KG1 (cell line): ENCODE data around the gene SPRY1.

Source experiments
- DNase-seq: peaks from one replicate; lab custom pipeline; 2025; lab: John Stamatoyannopoulos, UW

The SPRY1 gene

GRCh38 chr4:123409334-123409733 lies 12.7 kb downstream of the SPRY1 start:
- no peak for DNase-seq

DNA sequence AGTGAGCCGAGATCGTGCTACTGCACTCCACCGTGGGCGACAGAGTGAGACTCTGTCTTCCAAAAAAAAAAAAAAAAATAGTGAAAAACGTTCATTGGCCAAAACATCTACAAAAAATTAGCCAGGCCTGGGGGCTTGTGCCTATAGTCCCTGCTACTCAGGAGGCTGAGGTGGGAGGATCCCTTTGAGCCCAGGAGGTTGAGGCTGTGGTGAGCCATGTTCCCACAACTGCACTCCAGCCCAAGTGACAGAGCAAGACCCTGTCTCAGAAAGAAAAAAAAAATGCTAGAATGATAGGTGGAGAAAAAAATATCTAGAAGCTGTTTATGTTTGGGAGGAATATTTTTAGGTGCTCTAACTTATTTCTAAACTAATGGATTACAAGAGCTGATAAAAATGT lies 14.9 kb downstream of the SPRY1 start:
- no peak for DNase-seq

DNA sequence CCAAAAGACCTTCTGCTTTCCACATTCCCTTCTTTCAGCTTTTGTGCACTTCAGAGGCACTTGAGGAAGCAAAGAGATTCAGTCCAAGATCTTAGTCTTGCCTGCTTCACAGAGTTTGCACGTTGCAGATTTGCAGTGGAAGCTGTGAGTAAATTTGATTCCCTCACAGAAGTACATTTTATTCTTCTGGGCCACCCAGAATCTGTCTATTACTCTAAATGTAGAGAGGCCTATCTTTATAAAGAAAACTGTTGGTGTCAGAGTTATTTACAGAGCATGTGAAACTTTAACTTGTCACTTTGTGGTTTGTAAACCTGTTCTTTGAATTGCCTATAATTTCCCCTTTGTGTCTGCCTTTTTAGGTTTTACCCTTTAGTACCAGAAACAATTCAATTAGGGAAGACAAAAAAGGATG lies 15.5 kb downstream of the SPRY1 start:
- no peak for DNase-seq

DNA sequence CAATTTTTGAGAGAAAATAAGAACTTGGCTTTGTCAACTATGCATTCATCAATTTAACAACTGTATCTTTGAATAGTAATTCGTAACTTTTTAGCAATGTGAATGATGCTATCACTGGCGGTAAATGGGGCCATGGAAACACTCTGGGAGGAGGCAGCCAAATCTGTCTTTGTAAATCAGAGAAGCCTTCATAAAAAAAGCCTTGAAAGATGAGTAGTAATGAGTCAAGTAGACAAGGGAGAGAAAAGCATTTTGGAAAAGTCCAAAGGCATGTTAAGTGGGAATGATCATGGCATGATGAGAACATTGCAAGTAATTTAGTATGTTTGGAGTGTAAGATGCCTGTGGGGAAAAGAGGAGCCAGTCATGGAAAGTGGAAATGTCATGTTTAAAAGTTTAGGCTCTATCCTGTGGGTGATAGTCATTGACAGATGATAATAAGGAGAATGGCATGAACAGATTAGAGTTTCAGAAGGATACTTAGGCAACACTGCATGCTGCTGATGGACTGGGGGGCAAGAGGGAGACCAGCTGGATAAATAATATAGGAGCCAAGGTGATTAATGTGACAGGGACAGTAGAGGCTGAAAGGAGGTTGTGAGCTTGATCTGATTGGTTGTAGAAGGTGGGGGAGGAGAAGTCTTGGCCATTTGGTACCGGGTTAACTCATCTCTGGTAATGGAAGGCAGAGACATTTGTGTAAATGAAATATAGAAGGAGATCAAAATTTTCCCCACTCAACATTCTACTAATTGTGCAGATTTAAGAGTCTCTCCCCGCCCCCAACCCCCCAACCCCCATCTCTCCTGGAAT lies 16.3 kb downstream of the SPRY1 start:
- no peak for DNase-seq

DNA sequence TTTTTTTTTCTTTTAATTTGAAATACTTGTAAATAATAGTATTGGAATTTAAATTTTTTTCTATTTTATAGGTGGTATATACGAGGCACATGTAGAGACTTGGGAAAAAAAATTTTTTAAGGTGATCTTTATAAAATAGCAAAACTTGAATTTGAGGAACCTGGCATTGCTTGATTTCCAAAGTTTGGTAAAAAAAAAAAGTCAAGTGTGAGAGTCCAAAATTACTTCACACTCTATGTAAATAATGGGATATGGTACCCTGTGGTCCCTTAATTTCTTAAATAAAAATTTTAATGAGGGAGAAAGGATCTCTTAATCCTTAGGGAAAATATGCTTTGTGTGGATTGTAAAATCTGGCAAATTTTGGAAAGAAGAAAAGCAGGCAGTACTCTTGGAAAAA lies 19.0 kb downstream of the SPRY1 start:
- no peak for DNase-seq

GRCh38 chr4:123415977-123416376 lies 19.4 kb downstream of the SPRY1 start:
- DNase-seq = peak; percentile 38

GRCh38 chr4:123417813-123418212 lies 21.2 kb downstream of the SPRY1 start:
- no peak for DNase-seq

- DNase-seq = peak; percentile 37
These were observed 21.8 kb downstream of the SPRY1 start for GRCh38 chr4:123418351-123418931.

DNA sequence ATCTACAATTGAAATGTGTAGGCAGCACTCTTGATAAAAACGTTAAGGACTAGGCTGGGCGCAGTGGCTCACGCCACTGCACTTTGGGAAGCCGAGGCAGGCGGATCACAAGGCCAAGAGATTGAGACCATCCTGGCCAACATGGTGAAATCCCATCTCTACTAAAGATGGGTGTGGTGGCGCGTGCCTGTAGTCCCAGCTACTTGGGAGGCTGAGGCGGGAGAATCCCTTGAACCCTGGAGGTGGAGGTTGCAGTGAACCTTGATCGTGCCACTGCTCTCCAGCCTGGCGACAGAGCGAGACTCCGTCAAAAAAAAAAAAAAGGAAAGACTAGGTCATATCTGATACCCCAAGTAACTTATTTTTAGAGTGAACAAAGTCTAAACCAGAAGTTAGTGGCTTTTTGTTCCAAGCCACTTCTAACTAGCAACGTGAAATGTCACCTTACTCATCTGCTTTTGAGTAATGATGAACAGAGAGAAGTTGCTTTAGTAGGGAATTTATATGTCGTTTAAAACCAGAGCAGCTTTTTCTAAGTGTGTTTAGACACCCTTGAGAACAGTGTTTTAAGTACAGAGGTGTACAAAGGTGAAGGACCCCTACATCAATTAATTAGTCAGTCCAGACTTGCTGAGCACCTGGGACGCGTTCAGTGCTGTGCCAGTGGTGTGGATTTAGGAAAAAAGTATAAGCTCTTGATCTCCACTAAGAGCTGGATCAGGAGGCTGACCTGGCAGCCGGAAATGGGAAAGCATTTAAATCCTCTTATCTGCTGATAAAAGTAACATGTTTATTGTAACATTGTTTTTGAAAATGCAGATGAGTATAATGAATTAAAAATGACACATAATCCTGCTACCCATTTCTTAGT lies 23.5 kb downstream of the SPRY1 start:
- DNase-seq = no peak

GRCh38 chr4:123421227-123421936 lies 24.8 kb downstream of the SPRY1 start:
- DNase-seq = peak; percentile 39

DNA sequence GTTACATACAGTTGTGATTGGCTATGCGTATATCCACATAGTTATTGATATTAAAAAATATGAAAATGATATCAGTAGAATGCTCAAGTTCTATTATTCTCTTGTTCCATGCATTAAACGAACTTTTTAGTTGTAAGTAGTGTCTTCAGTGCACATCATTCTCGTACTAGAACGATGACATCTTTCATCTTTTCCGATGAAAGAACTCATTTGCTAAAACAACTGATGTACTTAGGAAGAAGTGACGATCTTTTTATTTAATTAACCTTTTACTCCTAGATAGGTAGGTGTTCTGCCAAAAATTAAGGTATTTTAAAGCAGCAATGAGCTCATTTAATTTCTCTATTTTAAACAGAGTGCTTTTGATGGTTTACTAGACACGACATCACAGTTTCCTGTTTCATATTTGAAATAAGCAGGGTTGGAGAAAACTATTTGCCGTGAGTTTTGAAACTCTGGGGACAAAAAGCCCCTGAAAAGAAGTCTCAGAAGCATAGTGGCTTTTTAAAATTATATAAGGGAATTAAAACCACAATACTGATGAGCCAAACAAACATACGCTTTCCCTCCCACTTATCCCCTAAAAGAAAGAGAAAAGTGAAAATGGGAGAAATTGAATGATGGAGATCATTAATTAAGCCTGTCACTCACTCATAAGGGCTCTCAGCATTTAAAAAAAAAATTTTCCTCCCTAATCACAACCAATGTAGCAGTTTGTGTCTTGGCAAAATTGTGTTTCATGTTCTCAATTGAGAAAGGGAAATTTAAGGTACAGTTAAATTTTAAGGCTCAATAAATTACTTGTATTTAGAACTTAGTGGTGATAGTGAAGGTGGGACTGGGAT lies 25.6 kb downstream of the SPRY1 start:
- DNase-seq = peak; percentile 11

GRCh38 chr4:123423819-123424218 lies 27.2 kb downstream of the SPRY1 start:
- DNase-seq = no peak

- no peak for DNase-seq
These were observed 31.4 kb downstream of the SPRY1 start for GRCh38 chr4:123427951-123428350.

DNA sequence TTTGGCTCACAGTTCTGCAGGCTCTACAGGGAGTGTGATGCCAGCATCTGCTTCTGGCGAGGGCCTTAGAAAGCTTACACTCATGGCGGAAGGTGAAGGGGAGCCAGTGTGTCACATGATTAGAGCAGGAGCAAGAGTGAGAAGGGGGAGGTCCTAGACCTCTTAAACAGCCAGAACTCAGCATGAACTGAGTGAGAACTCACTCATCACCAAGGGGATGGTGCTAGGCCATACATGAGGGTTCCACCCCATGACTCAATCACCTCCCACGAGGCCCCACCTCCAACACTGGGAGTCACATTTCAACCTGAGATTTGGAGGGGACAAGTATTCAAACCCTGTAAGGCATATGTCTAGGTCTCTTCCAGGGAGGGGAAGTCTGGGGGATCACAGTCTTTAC lies 33.4 kb downstream of the SPRY1 start:
- no peak for DNase-seq

GRCh38 chr4:123430501-123430900 lies 33.9 kb downstream of the SPRY1 start:
- DNase-seq = no peak

GRCh38 chr4:123433573-123433972 lies 37.0 kb downstream of the SPRY1 start:
- no peak for DNase-seq

GRCh38 chr4:123433976-123434375 lies 37.4 kb downstream of the SPRY1 start:
- DNase-seq = no peak

GRCh38 chr4:123435246-123436113 lies 38.9 kb downstream of the SPRY1 start:
- no peak for DNase-seq

GRCh38 chr4:123438031-123438430 lies 41.4 kb downstream of the SPRY1 start:
- no peak for DNase-seq
